NB4 (cell line): Measurements from ENCODE around the gene SCEL.

Source experiments
- CTCF ChIP-seq: IDR thresholded peaks from one replicate; pipeline ENCODE4 v1.5.1; 2012; ENCODE audit warnings: low read depth, low read length
- MAX ChIP-seq: IDR thresholded peaks from 2 replicates; pipeline ENCODE4 v1.6.1; 2011; ENCODE audit warnings: low read depth, low read length
- POLR2A ChIP-seq: IDR thresholded peaks from 2 replicates; pipeline ENCODE4 v1.6.1; 2011; ENCODE audit warnings: mild to moderate bottlenecking; ENCODE audit not compliant: insufficient read length; ENCODE audit errors: extremely low read depth

GRCh38 chr13:77492982-77493381 lies 42.5 kb upstream of the SCEL start:
- peak; percentile 41 for TF ChIP-seq CTCF
- no peak for TF ChIP-seq POLR2A
- TF ChIP-seq MAX = no peak
